ENCODE measurements around the gene TSEN54.

Gene TSEN54

GRCh38 chr17:75550139-75550465, 33.8 kb downstream of the TSEN54 start:
- Histone ChIP-seq H3K4me3 (replicated peaks; ENCODE audit: low read depth, low read length) (no peak overlapping the region), H3K36me3 (ENCODE audit: control insufficient read depth, insufficient read depth, low read length) (no peaks in the 10 kb centered on the region), H3K27me3 (replicated peaks; ENCODE audit: control insufficient read depth, insufficient read depth, low read length) (no peaks in the 10 kb centered on the region)
- TF ChIP-seq CTCF (IDR thresholded peaks at IDR 0.05; ENCODE audit: insufficient read depth, low read length, poor library complexity, severe bottlenecking) = no peak
- DNase-seq (ENCODE audit: extremely low read depth, insufficient read length) = no peak

DNA sequence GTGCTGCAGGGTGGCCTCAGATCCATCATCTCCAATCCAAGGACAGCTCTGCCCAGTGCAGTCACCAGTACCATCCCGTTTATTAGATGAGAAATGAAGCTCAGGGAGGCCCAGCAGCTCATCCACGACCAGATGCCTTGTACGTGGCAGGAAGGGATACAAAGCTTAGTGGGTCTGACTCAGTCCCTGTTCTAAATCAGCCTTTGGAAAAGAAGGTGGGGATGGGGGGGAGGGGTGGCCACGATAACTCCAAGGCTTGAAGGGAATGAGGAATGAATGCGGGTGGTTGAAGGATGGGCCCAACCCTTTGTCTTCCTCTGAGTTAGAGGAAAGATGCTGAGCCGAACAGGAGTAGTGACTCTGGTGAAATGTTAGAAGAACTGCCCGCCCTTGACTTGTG, 34.9 kb downstream of the TSEN54 start:
- DNase-seq (ENCODE audit: extremely low read depth, insufficient read length) = no peak
- H3K27me3 ChIP-seq (replicated peaks; ENCODE audit: control insufficient read depth, insufficient read depth, low read length) = no peaks in the 10 kb centered on the region
- no peak for TF ChIP-seq CTCF (IDR thresholded peaks at IDR 0.05; ENCODE audit: insufficient read depth, low read length, poor library complexity, severe bottlenecking)
- no peak overlapping the region for H3K4me3 ChIP-seq (replicated peaks; ENCODE audit: low read depth, low read length)
- H3K36me3 ChIP-seq (ENCODE audit: control insufficient read depth, insufficient read depth, low read length) = no peaks in the 10 kb centered on the region

GRCh38 chr17:75552425-75553294, 36.3 kb downstream of the TSEN54 start:
- TF ChIP-seq CTCF (IDR thresholded peaks at IDR 0.05; ENCODE audit: insufficient read depth, low read length, poor library complexity, severe bottlenecking) = no peak
- no peaks in the 10 kb centered on the region for H3K27me3 ChIP-seq (replicated peaks; ENCODE audit: control insufficient read depth, insufficient read depth, low read length)
- no peaks in the 10 kb centered on the region for H3K36me3 ChIP-seq (ENCODE audit: control insufficient read depth, insufficient read depth, low read length)
- DNase-seq (ENCODE audit: extremely low read depth, insufficient read length) = no peak
- H3K4me3 ChIP-seq (replicated peaks; ENCODE audit: low read depth, low read length) = no peak overlapping the region

GRCh38 chr17:75553295-75554110, 37.2 kb downstream of the TSEN54 start:
- no peak for DNase-seq (ENCODE audit: extremely low read depth, insufficient read length)
- no peak for TF ChIP-seq CTCF (IDR thresholded peaks at IDR 0.05; ENCODE audit: insufficient read depth, low read length, poor library complexity, severe bottlenecking)
- Histone ChIP-seq H3K36me3 (ENCODE audit: control insufficient read depth, insufficient read depth, low read length) (no peaks in the 10 kb centered on the region), H3K27me3 (replicated peaks; ENCODE audit: control insufficient read depth, insufficient read depth, low read length) (no peaks in the 10 kb centered on the region), H3K4me3 (replicated peaks; ENCODE audit: low read depth, low read length) (no peak overlapping the region)

DNA sequence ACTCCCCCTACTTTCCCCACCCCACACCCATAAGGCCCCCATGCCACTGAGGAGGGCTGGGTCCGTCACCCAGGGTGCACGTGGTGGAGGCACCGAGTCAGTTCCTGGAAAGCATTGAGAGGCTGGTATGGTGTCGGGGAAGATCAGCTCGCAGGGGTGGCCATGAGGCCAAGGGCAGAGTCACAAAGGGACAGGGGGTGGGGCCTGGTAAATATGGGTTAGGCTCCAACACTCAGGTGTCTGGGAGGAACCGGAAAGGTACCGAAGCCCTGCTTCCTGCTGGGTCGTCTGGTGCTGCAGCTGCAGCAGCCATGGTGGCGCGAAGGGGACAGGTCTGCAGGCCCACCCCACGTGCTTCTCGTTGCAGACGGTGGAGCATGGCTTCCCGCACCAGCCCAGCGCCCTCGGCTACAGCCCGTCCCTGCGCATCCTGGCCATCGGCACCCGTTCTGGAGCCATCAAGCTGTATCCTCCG, 39.4 kb downstream of the TSEN54 start:
- no peaks in the 10 kb centered on the region for H3K27me3 ChIP-seq (replicated peaks; ENCODE audit: control insufficient read depth, insufficient read depth, low read length)
- no peak for DNase-seq (ENCODE audit: extremely low read depth, insufficient read length)
- TF ChIP-seq CTCF (IDR thresholded peaks at IDR 0.05; ENCODE audit: insufficient read depth, low read length, poor library complexity, severe bottlenecking) = no peak
- no peaks in the 10 kb centered on the region for H3K36me3 ChIP-seq (ENCODE audit: control insufficient read depth, insufficient read depth, low read length)
- no peak overlapping the region for H3K4me3 ChIP-seq (replicated peaks; ENCODE audit: low read depth, low read length)

All from GM06990 (cell line).